RWPE2 (cell line): ENCODE data around the gene MPZL1.
"Not testable (repeated sequence)": the region's sequence is repeated elsewhere in the genome, so short reads cannot be mapped to it uniquely, and the experiment has no call there.

Experiments
- ATAC-seq: fragments of 200-7000 bp; cut with Tn5 transposase; 3 replicates; pipeline ENCODE4 v1.9.1; 2021; ENCODE audit warnings: low read depth
- DNase-seq: peaks from one replicate; pipeline ENCODE4 v3.0.0-alpha.2; 2020; ENCODE audit warnings: low spot score
- H3K27ac ChIP-seq: fragments of 450-650 bp; 2 replicates; pipeline ENCODE4 v1.5.1; 2017; ENCODE audit warnings: mild to moderate bottlenecking; ENCODE audit not compliant: poor library complexity, severe bottlenecking
- H3K27me3 ChIP-seq: fragments of 250-450 bp; sonication (Bioruptor Pico); 2 replicates; pipeline ENCODE4 v1.5.1; 2021; ENCODE audit warnings: mild to moderate bottlenecking, moderate library complexity; ENCODE audit not compliant: insufficient read depth, poor library complexity, severe bottlenecking
- H3K36me3 ChIP-seq: fragments of 250-450 bp; sonication (Bioruptor Pico); 2 replicates; pipeline ENCODE4 v1.5.1; 2020; ENCODE audit warnings: low read depth, mild to moderate bottlenecking, moderate library complexity
- H3K4me1 ChIP-seq: fragments of 250-450 bp; sonication (Bioruptor Pico); 2 replicates; pipeline ENCODE4 v1.5.1; 2021; ENCODE audit warnings: mild to moderate bottlenecking, moderate library complexity; ENCODE audit not compliant: insufficient read depth, poor library complexity, severe bottlenecking
- H3K4me3 ChIP-seq: fragments of 250-450 bp; sonication (Bioruptor Pico); 2 replicates; pipeline ENCODE4 v1.5.1; 2021; ENCODE audit warnings: mild to moderate bottlenecking, moderate library complexity; ENCODE audit not compliant: severe bottlenecking
- H3K9me3 ChIP-seq: fragments of 250-450 bp; sonication (Bioruptor Pico); 2 replicates; pipeline ENCODE4 v1.5.1; 2021; ENCODE audit warnings: mild to moderate bottlenecking, moderate library complexity; ENCODE audit not compliant: severe bottlenecking
- CTCF ChIP-seq: fragments of 450-650 bp; IDR thresholded peaks from one replicate; pipeline ENCODE4 v1.5.1; 2017; ENCODE audit warnings: mild to moderate bottlenecking, moderate library complexity; ENCODE audit not compliant: poor library complexity, severe bottlenecking

MPZL1 gene

GRCh38 chr1:167825419-167826079 is 103.8 kb downstream of the MPZL1 start:
- Histone ChIP-seq H3K4me3 (no peak overlapping the region), H3K4me1 (peaks cover 11% of the 10 kb centered on the region), H3K9me3 (no peaks in the 10 kb centered on the region), H3K27ac (no peak overlapping the region), H3K36me3 (no peaks in the 10 kb centered on the region), H3K27me3 (no peaks in the 10 kb centered on the region)
- ATAC-seq: no peak
- DNase-seq: no peak
- TF ChIP-seq CTCF: no peak

- DNase-seq (no peak), ATAC-seq (no peak)
- H3K27ac ChIP-seq: no peak overlapping the region
- no peak for TF ChIP-seq CTCF
- H3K27me3 ChIP-seq: no peaks in the 10 kb centered on the region
- peaks cover 5% of the 10 kb centered on the region for H3K4me1 ChIP-seq
- no peak overlapping the region for H3K4me3 ChIP-seq
- no peaks in the 10 kb centered on the region for H3K9me3 ChIP-seq
- H3K36me3 ChIP-seq: no peaks in the 10 kb centered on the region
These were observed 104.3 kb downstream of the MPZL1 start for GRCh38 chr1:167826127-167826526.

- no peaks in the 10 kb centered on the region for H3K9me3 ChIP-seq
- no peaks in the 10 kb centered on the region for H3K36me3 ChIP-seq
- no peak for TF ChIP-seq CTCF
- DNase-seq (no peak), ATAC-seq (no peak)
- H3K27ac ChIP-seq: no peak overlapping the region
- H3K27me3 ChIP-seq: no peaks in the 10 kb centered on the region
- no peaks in the 10 kb centered on the region for H3K4me1 ChIP-seq
- H3K4me3 ChIP-seq: no peak overlapping the region
These were observed 108.1 kb downstream of the MPZL1 start for GRCh38 chr1:167829868-167830267.

GRCh38 chr1:167830668-167831067 is 108.9 kb downstream of the MPZL1 start:
- ATAC-seq, H3K4me3 ChIP-seq, H3K36me3 ChIP-seq, H3K9me3 ChIP-seq, H3K27ac ChIP-seq, H3K27me3 ChIP-seq, DNase-seq, H3K4me1 ChIP-seq: not testable (repeated sequence)

GRCh38 chr1:167832693-167833092 is 110.9 kb downstream of the MPZL1 start:
- no peak overlapping the region for H3K27ac ChIP-seq
- no peaks in the 10 kb centered on the region for H3K9me3 ChIP-seq
- no peaks in the 10 kb centered on the region for H3K36me3 ChIP-seq
- H3K4me3 ChIP-seq: no peak overlapping the region
- H3K27me3 ChIP-seq: no peaks in the 10 kb centered on the region
- TF ChIP-seq CTCF: no peak
- DNase-seq (no peak), ATAC-seq (no peak)
- H3K4me1 ChIP-seq: no peaks in the 10 kb centered on the region
